Uterus (tissue), 4 donors: ENCODE data around the gene SKAP1. TPM values are rescaled to one million over a fixed set of nuclear protein-coding genes. Genes with fewer than 3 reads are reported as not detected.

ENCODE experiments used
- DNase-seq, 2 donors: peaks; one replicate each; pipeline ENCODE4 v3.0.0-alpha.2; 2019 to 2020
- H3K27ac ChIP-seq, 2 donors: fragments of 200-600 bp; sonication (generic); 1 replicate in 1 of 2; 2 replicates in 1 of 2; pipeline ENCODE4 v1.5.1; 2016 to 2018
- H3K27me3 ChIP-seq, 2 donors: fragments of 200-600 bp; sonication (generic); one replicate each; pipeline ENCODE4 v1.5.1; 2018 to 2019; ENCODE audit warnings: control low read depth in 1 of 2
- H3K36me3 ChIP-seq, 2 donors: fragments of 200-600 bp; sonication (generic); one replicate each; pipeline ENCODE4 v1.5.1; 2019; ENCODE audit warnings: control low read depth in 1 of 2
- H3K4me1 ChIP-seq, 2 donors: fragments of 200-600 bp; sonication (generic); one replicate each; pipeline ENCODE4 v1.5.1; 2018 to 2019; ENCODE audit warnings: control low read depth in 1 of 2
- H3K4me3 ChIP-seq, 2 donors: fragments of 200-600 bp; sonication (generic); 1 replicate in 1 of 2; 2 replicates in 1 of 2; pipeline ENCODE4 v1.5.1; 2018 to 2019; ENCODE audit warnings: mild to moderate bottlenecking in 1 of 2
- H3K9me3 ChIP-seq, 2 donors: fragments of 200-600 bp; sonication (generic); one replicate each; pipeline ENCODE4 v1.5.1; 2019; ENCODE audit warnings: control low read depth in 1 of 2
- POLR2A ChIP-seq, 2 donors: fragments of 450-650 bp; IDR thresholded peaks; one replicate each; pipeline ENCODE4 v1.6.1; 2016; ENCODE audit warnings: antibody characterized with exemption in 2 of 2, mild to moderate bottlenecking in 1 of 2, moderate library complexity in 1 of 2
- intact Hi-C: fragments of 100-400 bp; cut with DNase I; formaldehyde crosslinking; loops from one replicate; pipeline ENCODE4 v1.15.1; 2023; ENCODE audit warnings: low total_unique reads
- total RNA-seq, 4 donors: library from RNA; depleted of rRNA in 3 of 4; stranded (reverse); fragments of >200 nt in 3 of 4; gene quantifications; one replicate each; pipeline versions ENCODE4 v1.1.0 to v1.2.4, GENCODE V29; 2014 to 2023
- TF ChIP-seq, protein P1 (sequence below), 4 experiments: fragments of 200-600 bp in 2 of 4; fragments of 450-650 bp in 2 of 4; sonication (generic) in 2 of 4; IDR thresholded peaks; one replicate each; pipeline ENCODE4 v1.5.1; 2016 to 2019; ENCODE audit warnings: antibody characterized with exemption in 4 of 4, mild to moderate bottlenecking in 2 of 4, moderate library complexity in 1 of 4
- donor health status: DM: yes; HTN: yes; CAD: no.

The SKAP1 gene
- total RNA-seq, 4 donors from 2014 or later = 0.51 to 2.4 (median 1.9) TPM; not detected in 1

GRCh38 chr17:48261297-48261880, 168.6 kb downstream of the SKAP1 start:
- no peak for DNase-seq
- Histone ChIP-seq H3K27ac (no peak overlapping the region), H3K4me1 (no peaks in the 10 kb centered on the region), H3K36me3 (no peaks in the 10 kb centered on the region), H3K9me3 (no peaks in the 10 kb centered on the region), H3K4me3 (no peak overlapping the region), H3K27me3 (peaks cover 0 to 7% of the 10 kb centered on the region in 2 donors)
- intact Hi-C loops = no loop called here
- no peak for TF ChIP-seq POLR2A (IDR thresholded peaks at IDR 0.05)
- TF ChIP-seq, protein P1, sequence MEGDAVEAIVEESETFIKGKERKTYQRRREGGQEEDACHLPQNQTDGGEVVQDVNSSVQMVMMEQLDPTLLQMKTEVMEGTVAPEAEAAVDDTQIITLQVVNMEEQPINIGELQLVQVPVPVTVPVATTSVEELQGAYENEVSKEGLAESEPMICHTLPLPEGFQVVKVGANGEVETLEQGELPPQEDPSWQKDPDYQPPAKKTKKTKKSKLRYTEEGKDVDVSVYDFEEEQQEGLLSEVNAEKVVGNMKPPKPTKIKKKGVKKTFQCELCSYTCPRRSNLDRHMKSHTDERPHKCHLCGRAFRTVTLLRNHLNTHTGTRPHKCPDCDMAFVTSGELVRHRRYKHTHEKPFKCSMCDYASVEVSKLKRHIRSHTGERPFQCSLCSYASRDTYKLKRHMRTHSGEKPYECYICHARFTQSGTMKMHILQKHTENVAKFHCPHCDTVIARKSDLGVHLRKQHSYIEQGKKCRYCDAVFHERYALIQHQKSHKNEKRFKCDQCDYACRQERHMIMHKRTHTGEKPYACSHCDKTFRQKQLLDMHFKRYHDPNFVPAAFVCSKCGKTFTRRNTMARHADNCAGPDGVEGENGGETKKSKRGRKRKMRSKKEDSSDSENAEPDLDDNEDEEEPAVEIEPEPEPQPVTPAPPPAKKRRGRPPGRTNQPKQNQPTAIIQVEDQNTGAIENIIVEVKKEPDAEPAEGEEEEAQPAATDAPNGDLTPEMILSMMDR (IDR thresholded peaks at IDR 0.05) = no peak

- H3K36me3 ChIP-seq = no peaks in the 10 kb centered on the region
Observed at GRCh38 chr17:48259694-48260291, 170.2 kb downstream of the SKAP1 start.

GRCh38 chr17:48258331-48258730, 171.7 kb downstream of the SKAP1 start:
- TF ChIP-seq POLR2A (IDR thresholded peaks at IDR 0.05) = no peak
- TF ChIP-seq, protein P1 (IDR thresholded peaks at IDR 0.05) = no peak
- no peak overlapping the region for H3K4me3 ChIP-seq
- intact Hi-C loops = no loop called here
- H3K9me3 ChIP-seq = no peaks in the 10 kb centered on the region
- H3K27me3 ChIP-seq = peaks cover 0 to 16% of the 10 kb centered on the region in 2 donors
- no peaks in the 10 kb centered on the region for H3K36me3 ChIP-seq
- DNase-seq = no peak
- no peaks in the 10 kb centered on the region for H3K4me1 ChIP-seq
- H3K27ac ChIP-seq = no peak overlapping the region

More at GRCh38 chr17:48259694-48260291, 170.2 kb downstream of the SKAP1 start:
- H3K27ac ChIP-seq = no peak overlapping the region
- intact Hi-C loops = no loop called here
- no peak for DNase-seq
- TF ChIP-seq POLR2A (IDR thresholded peaks at IDR 0.05) = no peak
- TF ChIP-seq, protein P1 (IDR thresholded peaks at IDR 0.05) = peak in 3 of 4 experiments; percentile 8 to 22 (median 15)
- peaks cover 0 to 10% of the 10 kb centered on the region in 2 donors for H3K27me3 ChIP-seq
- no peaks in the 10 kb centered on the region for H3K9me3 ChIP-seq
- H3K4me1 ChIP-seq = no peaks in the 10 kb centered on the region
- no peak overlapping the region for H3K4me3 ChIP-seq

DNA sequence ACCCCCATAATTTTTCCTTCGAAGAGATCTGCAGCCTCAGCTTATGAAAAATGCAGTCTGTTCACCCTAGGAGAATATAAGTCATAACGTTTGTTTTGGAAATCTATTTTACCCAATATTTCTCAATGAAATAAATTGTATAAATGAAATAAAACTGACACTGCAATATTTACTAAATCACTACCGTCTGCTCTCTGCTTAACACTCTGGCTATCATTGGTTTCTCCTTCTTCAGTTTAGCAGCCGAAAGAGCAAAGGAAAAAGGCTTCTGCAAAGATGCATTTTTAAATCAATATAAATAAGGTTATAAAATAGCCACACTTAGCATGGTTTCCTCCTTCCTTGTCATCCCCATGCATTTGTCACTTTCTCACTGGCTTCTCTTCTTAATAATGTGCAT, 174.3 kb downstream of the SKAP1 start:
- TF ChIP-seq, protein P1 (IDR thresholded peaks at IDR 0.05) = no peak
- TF ChIP-seq POLR2A (IDR thresholded peaks at IDR 0.05) = no peak
- intact Hi-C loops = no loop called here

GRCh38 chr17:48254896-48255295, 175.1 kb downstream of the SKAP1 start:
- H3K36me3 ChIP-seq = no peaks in the 10 kb centered on the region
- TF ChIP-seq, protein P1 (IDR thresholded peaks at IDR 0.05) = no peak
- no peak for TF ChIP-seq POLR2A (IDR thresholded peaks at IDR 0.05)
- H3K4me1 ChIP-seq = no peaks in the 10 kb centered on the region
- peaks cover 0 to 16% of the 10 kb centered on the region in 2 donors for H3K27me3 ChIP-seq
- H3K27ac ChIP-seq = no peak overlapping the region
- intact Hi-C loops = no loop called here
- H3K9me3 ChIP-seq = no peaks in the 10 kb centered on the region
- no peak overlapping the region for H3K4me3 ChIP-seq
- no peak for DNase-seq

More for the DNA sequence above, 174.3 kb downstream of the SKAP1 start:
- H3K27me3 ChIP-seq = peaks cover 0 to 16% of the 10 kb centered on the region in 2 donors
- no peaks in the 10 kb centered on the region for H3K36me3 ChIP-seq
- no peak overlapping the region for H3K4me3 ChIP-seq
- no peaks in the 10 kb centered on the region for H3K4me1 ChIP-seq
- H3K27ac ChIP-seq = no peak overlapping the region
- DNase-seq = no peak
- no peaks in the 10 kb centered on the region for H3K9me3 ChIP-seq
